ENCODE data around the gene GALNT18. TPM values are rescaled to one million over a fixed set of nuclear protein-coding genes. Genes with fewer than 3 reads are reported as not detected.
A peak's percentile ranks its signal among the peaks of the same experiment; 100 is the strongest.

The GALNT18 gene
- total and polyA plus RNA-seq, 9 donors, result 3.0 to 13.2 (median 7.7) TPM

DNA sequence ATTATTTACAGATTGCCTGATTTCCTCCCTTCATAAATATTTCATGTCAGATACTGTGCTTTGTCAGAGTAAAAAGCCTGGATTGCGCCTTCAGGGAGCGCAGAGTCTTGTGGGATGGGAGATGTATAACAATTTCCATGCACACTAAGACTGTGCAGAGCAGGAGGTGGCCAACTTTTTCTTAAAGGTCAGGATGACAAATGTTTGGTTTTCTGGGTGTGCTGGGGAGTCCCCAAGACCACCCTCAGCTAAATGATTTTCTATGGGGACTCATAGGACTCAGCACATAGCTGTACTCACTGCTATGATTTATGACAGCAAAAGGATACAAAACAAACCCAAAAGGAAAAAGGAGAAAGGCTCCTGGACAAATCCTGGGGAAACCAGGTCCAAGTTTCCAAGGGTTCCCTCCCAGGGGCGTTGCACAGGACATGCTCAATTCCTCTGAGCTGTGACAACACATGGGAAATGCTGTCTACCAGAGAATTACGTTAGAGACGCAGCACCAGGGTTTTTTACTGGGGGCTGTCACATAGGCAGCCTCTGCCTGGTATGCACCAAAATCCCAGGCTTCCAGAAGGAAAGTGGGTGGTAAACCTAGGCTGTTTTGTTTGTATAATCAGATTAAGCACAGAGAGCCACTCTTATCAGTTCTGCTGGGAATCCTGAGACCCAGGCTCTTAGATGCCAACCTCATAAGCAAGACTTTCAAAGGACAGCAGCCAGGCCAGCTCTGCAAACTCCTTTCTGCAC, 327.8 kb downstream of the GALNT18 start:
- peaks cover 1% of the 10 kb centered on the region for H3K4me1 ChIP-seq (ENCODE audit: insufficient read depth)
- H3K9me3 ChIP-seq, result no peaks in the 10 kb centered on the region
- H3K4me3 ChIP-seq, result no peak overlapping the region
- no peak for DNase-seq
- intact Hi-C loops (cut with DNase I), result no loop called here
- TF ChIP-seq POLR2A (IDR thresholded peaks at IDR 0.05) (no peak), EP300 (IDR thresholded peaks at IDR 0.05) (no peak)
- TF ChIP-seq, protein P1, sequence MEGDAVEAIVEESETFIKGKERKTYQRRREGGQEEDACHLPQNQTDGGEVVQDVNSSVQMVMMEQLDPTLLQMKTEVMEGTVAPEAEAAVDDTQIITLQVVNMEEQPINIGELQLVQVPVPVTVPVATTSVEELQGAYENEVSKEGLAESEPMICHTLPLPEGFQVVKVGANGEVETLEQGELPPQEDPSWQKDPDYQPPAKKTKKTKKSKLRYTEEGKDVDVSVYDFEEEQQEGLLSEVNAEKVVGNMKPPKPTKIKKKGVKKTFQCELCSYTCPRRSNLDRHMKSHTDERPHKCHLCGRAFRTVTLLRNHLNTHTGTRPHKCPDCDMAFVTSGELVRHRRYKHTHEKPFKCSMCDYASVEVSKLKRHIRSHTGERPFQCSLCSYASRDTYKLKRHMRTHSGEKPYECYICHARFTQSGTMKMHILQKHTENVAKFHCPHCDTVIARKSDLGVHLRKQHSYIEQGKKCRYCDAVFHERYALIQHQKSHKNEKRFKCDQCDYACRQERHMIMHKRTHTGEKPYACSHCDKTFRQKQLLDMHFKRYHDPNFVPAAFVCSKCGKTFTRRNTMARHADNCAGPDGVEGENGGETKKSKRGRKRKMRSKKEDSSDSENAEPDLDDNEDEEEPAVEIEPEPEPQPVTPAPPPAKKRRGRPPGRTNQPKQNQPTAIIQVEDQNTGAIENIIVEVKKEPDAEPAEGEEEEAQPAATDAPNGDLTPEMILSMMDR (IDR thresholded peaks at IDR 0.05), result no peak
- 60 to 68% (median 61%) methylated on average over 5 of the region's 5 CpGs for WGBS, 3 donors
- no peak overlapping the region for H3K27ac ChIP-seq
- H3K36me3 ChIP-seq, result no peaks in the 10 kb centered on the region
- no peaks in the 10 kb centered on the region for H3K27me3 ChIP-seq

DNA sequence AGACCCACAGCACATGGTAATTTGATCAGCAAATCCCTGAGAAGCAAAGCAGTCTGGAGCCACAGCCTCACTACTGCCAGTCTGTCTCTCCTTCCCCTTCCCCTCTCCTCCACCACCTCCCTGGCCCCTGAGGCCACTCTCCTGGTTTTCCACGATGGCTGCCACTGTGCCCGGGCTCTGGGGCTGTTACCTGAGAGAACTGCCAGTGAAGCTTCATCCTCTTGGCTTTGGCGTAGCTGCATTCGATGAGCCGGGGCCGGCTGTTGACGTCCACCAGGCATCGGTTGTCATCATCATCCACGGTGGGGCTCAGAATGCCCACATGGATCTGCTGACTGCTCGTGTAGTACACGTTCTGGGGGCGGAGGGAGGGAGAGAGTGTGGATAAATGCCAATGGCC, 329.0 kb downstream of the GALNT18 start:
- no peaks in the 10 kb centered on the region for H3K36me3 ChIP-seq
- H3K4me1 ChIP-seq (ENCODE audit: insufficient read depth), result peaks cover 1% of the 10 kb centered on the region
- H3K9me3 ChIP-seq, result no peaks in the 10 kb centered on the region
- no peak overlapping the region for H3K4me3 ChIP-seq
- DNase-seq, result no peak
- 85 to 96% (median 89%) methylated on average over 12 of the region's 12 CpGs for WGBS, 3 donors
- no peaks in the 10 kb centered on the region for H3K27me3 ChIP-seq
- intact Hi-C loops (cut with DNase I), result no loop called here
- no peak for TF ChIP-seq POLR2A (IDR thresholded peaks at IDR 0.05)
- TF ChIP-seq EP300 (IDR thresholded peaks at IDR 0.05), result no peak
- TF ChIP-seq, protein P1 (IDR thresholded peaks at IDR 0.05), result no peak
- H3K27ac ChIP-seq, result no peak overlapping the region

DNA sequence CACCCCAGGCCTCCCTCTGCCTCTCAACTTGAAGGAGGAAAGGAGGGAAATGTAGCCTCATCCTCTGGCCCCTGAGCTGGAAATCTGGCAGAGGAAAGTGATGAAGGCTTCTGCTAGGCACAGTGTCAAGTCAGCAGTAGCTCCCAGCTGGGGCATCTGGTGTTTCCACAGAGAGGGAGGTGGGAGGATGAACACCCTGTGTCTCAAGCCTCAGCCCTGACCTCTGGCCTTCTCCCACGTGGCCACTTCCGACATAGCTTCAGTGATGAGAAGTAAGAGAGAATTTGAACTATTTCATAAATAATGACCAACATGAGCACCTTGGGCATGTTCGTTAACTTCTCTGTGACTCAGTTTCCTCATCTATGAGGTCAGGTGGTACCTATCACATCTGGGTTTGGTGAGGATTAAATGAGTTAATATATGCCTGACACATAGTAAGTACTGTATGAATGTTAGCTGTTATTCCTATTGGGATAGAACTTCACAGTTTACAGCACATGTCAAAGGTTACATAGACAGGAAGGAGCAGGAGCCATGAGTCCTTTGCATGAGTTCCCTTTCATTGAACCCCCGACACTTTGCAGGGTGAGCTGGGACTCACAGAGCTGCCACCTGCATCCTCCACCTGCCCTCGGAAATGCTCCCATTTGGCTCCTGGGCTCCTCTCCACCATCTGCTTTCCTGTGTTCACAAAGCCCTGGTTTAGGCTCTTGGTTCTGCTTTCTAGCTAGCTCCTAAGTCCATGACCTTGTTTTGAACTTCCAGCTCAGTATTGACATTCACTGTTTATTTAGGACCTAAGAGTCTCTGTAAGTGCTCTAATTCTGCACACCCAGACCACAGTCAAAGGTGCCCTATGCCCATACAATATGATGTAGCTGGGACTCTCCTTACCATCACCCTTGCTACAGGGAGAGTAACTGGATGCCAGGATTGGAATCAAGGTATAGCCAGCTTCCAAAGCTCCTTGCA, 330.5 kb downstream of the GALNT18 start:
- Histone ChIP-seq H3K9me3 (no peaks in the 10 kb centered on the region), H3K27me3 (no peaks in the 10 kb centered on the region), H3K4me3 (no peak overlapping the region), H3K27ac (no peak overlapping the region), H3K36me3 (no peaks in the 10 kb centered on the region), H3K4me1 (ENCODE audit: insufficient read depth) (peaks cover 1% of the 10 kb centered on the region)
- TF ChIP-seq, protein P1 (IDR thresholded peaks at IDR 0.05), result no peak
- no peak for TF ChIP-seq EP300 (IDR thresholded peaks at IDR 0.05)
- TF ChIP-seq POLR2A (IDR thresholded peaks at IDR 0.05), result no peak
- WGBS, 3 donors, result 37 to 60% (median 46%) methylated on average over 5 of the region's 5 CpGs
- DNase-seq, result peak in 1 of 5 donors; percentile 49
- intact Hi-C loops (cut with DNase I), result no loop called here

DNA sequence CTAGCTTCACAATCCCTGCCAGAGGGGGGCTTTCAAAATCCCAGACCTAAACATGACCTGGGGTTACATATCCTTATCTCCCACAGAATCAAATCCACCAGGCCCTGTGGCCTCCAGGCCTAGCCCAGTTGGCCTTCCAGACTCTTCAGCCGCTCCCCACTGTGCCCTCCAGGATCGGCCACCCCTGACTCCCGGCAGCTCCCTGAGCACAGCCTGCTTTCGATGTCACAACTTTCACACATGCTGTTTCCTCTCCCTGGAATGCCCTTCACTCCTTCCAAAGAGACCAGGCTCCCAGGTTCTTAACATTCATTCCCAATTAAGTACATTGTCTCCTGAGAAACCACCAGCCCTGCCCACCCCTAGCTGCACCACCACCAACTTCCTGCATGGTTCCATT, 331.5 kb downstream of the GALNT18 start:
- H3K4me1 ChIP-seq (ENCODE audit: insufficient read depth), result peaks cover 1% of the 10 kb centered on the region
- DNase-seq, result no peak

More for the DNA sequence above, 331.5 kb downstream of the GALNT18 start:
- Histone ChIP-seq H3K4me3 (no peak overlapping the region), H3K27me3 (no peaks in the 10 kb centered on the region), H3K9me3 (no peaks in the 10 kb centered on the region), H3K36me3 (no peaks in the 10 kb centered on the region), H3K27ac (no peak overlapping the region)
- 91 to 94% (median 93%) methylated on average over 4 of the region's 4 CpGs for WGBS, 3 donors
- intact Hi-C loops (cut with DNase I), result no loop called here
- TF ChIP-seq POLR2A (IDR thresholded peaks at IDR 0.05) (no peak), EP300 (IDR thresholded peaks at IDR 0.05) (no peak)
- TF ChIP-seq, protein P1 (IDR thresholded peaks at IDR 0.05), result no peak

Data from ovary (tissue), 9 donors.